Frontal cortex (tissue), 4 donors: Measurements from ENCODE around the gene ZRANB1. TPM values are rescaled to one million over a fixed set of nuclear protein-coding genes. Genes with fewer than 3 reads are reported as not detected.

Experiments
- DNase-seq, 2 donors: peaks; one replicate each; pipeline ENCODE4 v3.0.0; 2012; ENCODE audit warnings: low spot score in 2 of 2
- FAIRE-seq: peaks from 2 replicates; lab custom pipeline; 2012; peaks lifted over from hg19 to GRCh38; lab: Jason Lieb, UNC
- small RNA-seq: library from RNA; depleted of rRNA; stranded (forward); fragments of <200 nt; gene quantifications from one replicate; pipeline ENCODE3, GENCODE V24; 2014
- total RNA-seq: library from RNA; depleted of rRNA; stranded (reverse); fragments of >200 nt; gene quantifications from one replicate; pipeline ENCODE4 v1.2.3, GENCODE V29; 2014
- donor health status: control.
- donor health status: control.
- donor health status: control.

The ZRANB1 gene
- total RNA-seq, 1 donor from 2014 or later, result 84.8 TPM

GRCh38 chr10:125027871-125028869 lies 86.2 kb downstream of the ZRANB1 start:
- FAIRE-seq, result no peak
- no peak for DNase-seq

GRCh38 chr10:125029584-125030242 lies 87.8 kb downstream of the ZRANB1 start:
- FAIRE-seq (no peak), DNase-seq (no peak)

GRCh38 chr10:125030567-125031197 lies 88.8 kb downstream of the ZRANB1 start:
- FAIRE-seq (no peak), DNase-seq (no peak)

GRCh38 chr10:125032474-125033020 lies 90.6 kb downstream of the ZRANB1 start:
- FAIRE-seq (no peak), DNase-seq (no peak)

GRCh38 chr10:125033146-125033924 lies 91.4 kb downstream of the ZRANB1 start:
- DNase-seq (no peak), FAIRE-seq (no peak)

- no peak for FAIRE-seq
- DNase-seq, result no peak
Measured at GRCh38 chr10:125034675-125035074, 92.8 kb downstream of the ZRANB1 start.

- no peak for FAIRE-seq
- no peak for DNase-seq
Measured at GRCh38 chr10:125035136-125035535, 93.2 kb downstream of the ZRANB1 start.

GRCh38 chr10:125035588-125036295 lies 93.8 kb downstream of the ZRANB1 start:
- DNase-seq (no peak), FAIRE-seq (no peak)

- FAIRE-seq (no peak), DNase-seq (no peak)
Measured at GRCh38 chr10:125037145-125037877, 95.4 kb downstream of the ZRANB1 start.

Small RNA genes within 50 kb of the gene (small RNA-seq; reads per million reads assigned to genes)
- gene MIR4296, result not detected

Other genes with a start within 250 kb of the ZRANB1 start
- 23.2 TPM for gene FAM53B, start 197.7 kb upstream of the ZRANB1 start, total RNA-seq
- gene EEF1AKMT2, start 150.2 kb upstream of the ZRANB1 start, total RNA-seq, result 33.4 TPM
- gene ABRAXAS2, start 140.3 kb upstream of the ZRANB1 start, total RNA-seq, result 22.0 TPM
- gene CTBP2, start 218.4 kb downstream of the ZRANB1 start, total RNA-seq, result 32.6 TPM